Prostate gland (tissue), 2 donors: Measurements from ENCODE around the gene LRRC4C.

Experiments
- POLR2A ChIP-seq: fragments of 450-650 bp; IDR thresholded peaks from one replicate; pipeline ENCODE4 v1.6.1; 2016; ENCODE audit warnings: antibody characterized with exemption, mild to moderate bottlenecking
- POLR2AphosphoS5 ChIP-seq: sonication (generic); formaldehyde crosslinking; IDR thresholded peaks from one replicate; pipeline ENCODE4 v1.6.1; 2017; ENCODE audit warnings: antibody characterized with exemption
- TF ChIP-seq, protein P1 (sequence below), 4 experiments: fragments of 200-600 bp in 2 of 4; fragments of 450-650 bp in 2 of 4; sonication (generic) in 2 of 4; IDR thresholded peaks; 1 replicate in 3 of 4; 2 replicates in 1 of 4; pipeline ENCODE4 v1.5.1; 2016 to 2019; ENCODE audit warnings: antibody characterized with exemption in 4 of 4, mild to moderate bottlenecking in 2 of 4, moderate library complexity in 2 of 4

DNA sequence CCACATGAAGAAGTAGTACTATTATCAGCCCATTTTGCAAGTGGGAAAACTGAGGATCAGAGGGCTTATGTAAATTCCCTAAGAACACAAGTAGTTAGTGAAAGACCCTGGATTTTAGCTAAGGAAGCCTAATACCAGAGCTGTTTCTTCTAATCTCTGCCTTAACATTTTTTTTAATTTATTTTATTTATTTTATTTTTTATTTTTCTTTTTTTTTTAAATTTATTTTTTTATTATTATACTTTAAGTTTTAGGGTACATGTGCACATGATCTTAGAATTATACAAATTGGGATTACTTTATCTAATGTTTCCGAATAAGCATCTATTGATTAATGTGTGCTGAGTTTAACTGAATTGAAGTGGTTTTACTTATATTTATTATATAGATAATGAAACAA, 1015.3 kb downstream of the LRRC4C start:
- TF ChIP-seq, protein P1, sequence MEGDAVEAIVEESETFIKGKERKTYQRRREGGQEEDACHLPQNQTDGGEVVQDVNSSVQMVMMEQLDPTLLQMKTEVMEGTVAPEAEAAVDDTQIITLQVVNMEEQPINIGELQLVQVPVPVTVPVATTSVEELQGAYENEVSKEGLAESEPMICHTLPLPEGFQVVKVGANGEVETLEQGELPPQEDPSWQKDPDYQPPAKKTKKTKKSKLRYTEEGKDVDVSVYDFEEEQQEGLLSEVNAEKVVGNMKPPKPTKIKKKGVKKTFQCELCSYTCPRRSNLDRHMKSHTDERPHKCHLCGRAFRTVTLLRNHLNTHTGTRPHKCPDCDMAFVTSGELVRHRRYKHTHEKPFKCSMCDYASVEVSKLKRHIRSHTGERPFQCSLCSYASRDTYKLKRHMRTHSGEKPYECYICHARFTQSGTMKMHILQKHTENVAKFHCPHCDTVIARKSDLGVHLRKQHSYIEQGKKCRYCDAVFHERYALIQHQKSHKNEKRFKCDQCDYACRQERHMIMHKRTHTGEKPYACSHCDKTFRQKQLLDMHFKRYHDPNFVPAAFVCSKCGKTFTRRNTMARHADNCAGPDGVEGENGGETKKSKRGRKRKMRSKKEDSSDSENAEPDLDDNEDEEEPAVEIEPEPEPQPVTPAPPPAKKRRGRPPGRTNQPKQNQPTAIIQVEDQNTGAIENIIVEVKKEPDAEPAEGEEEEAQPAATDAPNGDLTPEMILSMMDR (IDR thresholded peaks at IDR 0.05) = no peak
- TF ChIP-seq POLR2AphosphoS5 (no peak), POLR2A (no peak)
